ENCODE results near the gene SH2D3C. TPM values are rescaled to one million over a fixed set of nuclear protein-coding genes. Genes with fewer than 3 reads are reported as not detected.

SH2D3C gene
- total RNA-seq, 2 donors from 2014 or later: 5.3 to 13.1 TPM

DNA sequence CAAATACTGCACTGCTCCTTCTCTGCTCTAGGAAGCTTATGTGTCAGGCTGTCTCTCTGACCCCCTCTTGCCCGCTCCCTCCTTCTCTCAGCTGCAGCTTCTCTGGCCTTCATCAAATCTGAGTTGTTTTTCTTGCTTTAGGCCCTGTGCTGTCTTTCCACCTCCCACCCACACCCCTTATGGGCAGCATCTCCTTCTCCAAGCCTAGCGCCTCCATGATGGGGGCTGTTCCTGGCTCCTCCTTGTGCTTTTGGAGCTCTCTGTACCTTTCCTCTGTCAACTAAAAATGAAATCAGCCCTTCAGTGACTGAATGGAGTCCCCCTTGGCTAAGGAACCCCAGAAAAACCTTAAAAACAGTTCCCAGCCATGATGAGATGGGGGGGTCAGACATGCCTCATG is 78.3 kb downstream of the SH2D3C start:
- TF ChIP-seq, protein P1, sequence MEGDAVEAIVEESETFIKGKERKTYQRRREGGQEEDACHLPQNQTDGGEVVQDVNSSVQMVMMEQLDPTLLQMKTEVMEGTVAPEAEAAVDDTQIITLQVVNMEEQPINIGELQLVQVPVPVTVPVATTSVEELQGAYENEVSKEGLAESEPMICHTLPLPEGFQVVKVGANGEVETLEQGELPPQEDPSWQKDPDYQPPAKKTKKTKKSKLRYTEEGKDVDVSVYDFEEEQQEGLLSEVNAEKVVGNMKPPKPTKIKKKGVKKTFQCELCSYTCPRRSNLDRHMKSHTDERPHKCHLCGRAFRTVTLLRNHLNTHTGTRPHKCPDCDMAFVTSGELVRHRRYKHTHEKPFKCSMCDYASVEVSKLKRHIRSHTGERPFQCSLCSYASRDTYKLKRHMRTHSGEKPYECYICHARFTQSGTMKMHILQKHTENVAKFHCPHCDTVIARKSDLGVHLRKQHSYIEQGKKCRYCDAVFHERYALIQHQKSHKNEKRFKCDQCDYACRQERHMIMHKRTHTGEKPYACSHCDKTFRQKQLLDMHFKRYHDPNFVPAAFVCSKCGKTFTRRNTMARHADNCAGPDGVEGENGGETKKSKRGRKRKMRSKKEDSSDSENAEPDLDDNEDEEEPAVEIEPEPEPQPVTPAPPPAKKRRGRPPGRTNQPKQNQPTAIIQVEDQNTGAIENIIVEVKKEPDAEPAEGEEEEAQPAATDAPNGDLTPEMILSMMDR (IDR thresholded peaks at IDR 0.05): no peak
- no peak for ATAC-seq (ENCODE audit: insufficient number of reproducible peaks, low FRiP score, low read depth)
- Histone ChIP-seq H3K36me3 (no peaks in the 10 kb centered on the region), H3K9me3 (no peaks in the 10 kb centered on the region), H3K27ac (peak overlapping the region in 1 of 2 donors; percentile 93), H3K27me3 (replicated peaks; ENCODE audit: insufficient read depth) (no peaks in the 10 kb centered on the region), H3K4me3 (no peak overlapping the region), H3K4me1 (ENCODE audit: control insufficient read depth in 1 of 2, low read depth in 2 of 2) (peaks cover 4% of the 10 kb centered on the region in 2 donors)
- no peak for DNase-seq (ENCODE audit: low spot score)

DNA sequence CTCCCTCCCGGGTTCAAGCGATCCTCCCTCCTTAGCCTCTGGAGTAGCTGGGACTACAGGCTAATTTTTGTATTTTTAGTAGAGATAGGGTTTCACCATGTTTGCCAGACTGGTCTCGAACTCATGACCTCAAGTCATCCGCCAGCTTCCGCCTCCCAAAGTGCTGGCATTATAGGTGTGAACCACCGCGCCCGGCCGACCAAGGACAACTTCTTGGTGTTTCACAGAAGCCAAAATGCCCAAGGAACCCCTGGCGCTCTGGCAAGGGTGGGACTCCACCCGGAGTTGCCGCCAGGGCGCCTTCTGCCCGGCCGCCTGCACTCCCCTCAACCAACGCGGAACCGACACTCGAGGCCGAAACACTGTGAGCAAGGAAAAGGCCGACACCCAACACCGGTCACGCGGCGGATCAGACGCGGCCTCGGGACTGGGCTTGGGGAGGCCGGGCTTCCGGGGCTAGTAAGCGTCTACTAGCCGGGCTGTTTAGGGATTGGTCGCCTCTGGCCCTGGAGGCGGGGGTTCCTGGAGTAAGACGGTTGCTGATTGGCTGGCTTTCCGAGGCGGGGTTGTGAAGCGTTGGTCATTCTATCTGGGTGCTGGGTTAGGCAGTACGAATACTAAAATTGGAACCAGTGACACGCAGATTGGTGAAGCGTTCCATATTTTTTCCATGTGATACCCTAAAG is 79.3 kb downstream of the SH2D3C start:
- Histone ChIP-seq H3K4me3 (peak overlapping the region; percentile 71), H3K4me1 (ENCODE audit: control insufficient read depth in 1 of 2, low read depth in 2 of 2) (peaks cover 4% of the 10 kb centered on the region in 2 donors), H3K27me3 (replicated peaks; ENCODE audit: insufficient read depth) (no peaks in the 10 kb centered on the region), H3K36me3 (peaks cover 4% of the 10 kb centered on the region), H3K27ac (peak overlapping the region; percentile 77 to 93), H3K9me3 (no peaks in the 10 kb centered on the region)
- TF ChIP-seq, protein P1 (IDR thresholded peaks at IDR 0.05): peak; percentile 41
- ATAC-seq (ENCODE audit: insufficient number of reproducible peaks, low FRiP score, low read depth): peak; percentile 97
- DNase-seq (ENCODE audit: low spot score): peak; percentile 94

DNA sequence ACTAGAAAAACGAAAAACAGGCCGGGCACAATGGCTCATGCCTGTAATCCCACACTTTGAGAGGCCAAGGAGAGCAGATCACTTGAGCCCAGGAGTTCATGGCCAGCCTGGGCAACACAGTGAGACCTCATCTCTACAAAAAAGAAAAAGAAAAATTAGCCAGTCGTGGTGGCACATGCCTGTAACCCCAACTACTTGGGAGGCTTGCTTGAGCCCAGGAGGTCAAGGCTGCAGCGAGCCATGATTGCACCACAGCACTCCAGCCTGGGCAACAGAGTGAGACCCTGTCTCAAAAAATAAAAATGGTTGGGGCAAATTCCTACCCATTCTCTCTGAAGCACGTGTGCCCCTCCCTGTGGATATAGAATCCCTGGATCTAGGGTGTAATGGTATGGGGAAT is 80.1 kb downstream of the SH2D3C start:
- Histone ChIP-seq H3K4me3 (no peak overlapping the region), H3K4me1 (ENCODE audit: control insufficient read depth in 1 of 2, low read depth in 2 of 2) (peaks cover 4% of the 10 kb centered on the region in 2 donors), H3K27ac (peak overlapping the region in 1 of 2 donors; percentile 93)

DNA sequence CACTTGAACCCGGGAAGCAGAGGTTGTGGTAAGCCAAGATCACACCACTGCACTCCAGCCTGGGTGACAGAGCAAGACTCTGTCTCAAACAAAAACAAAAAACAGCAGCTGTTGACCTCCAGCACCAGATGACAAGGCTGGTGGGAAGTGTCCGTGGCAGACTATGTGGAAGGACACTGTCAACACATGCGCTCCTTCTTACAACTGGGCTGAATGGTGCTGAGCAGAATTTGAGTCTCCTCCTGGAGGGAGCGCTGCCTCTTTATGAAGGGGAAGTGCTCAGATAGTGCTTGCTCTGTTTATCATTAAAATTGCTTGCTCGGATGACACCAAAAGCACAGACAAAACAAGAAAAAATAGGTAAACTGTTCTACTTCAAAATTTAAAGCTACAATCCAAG is 80.9 kb downstream of the SH2D3C start:
- Histone ChIP-seq H3K4me3 (no peak overlapping the region), H3K4me1 (ENCODE audit: control insufficient read depth in 1 of 2, low read depth in 2 of 2) (peaks cover 4% of the 10 kb centered on the region in 2 donors), H3K36me3 (peaks cover 4% of the 10 kb centered on the region), H3K9me3 (no peaks in the 10 kb centered on the region), H3K27me3 (replicated peaks; ENCODE audit: insufficient read depth) (no peaks in the 10 kb centered on the region), H3K27ac (no peak overlapping the region)
- no peak for ATAC-seq (ENCODE audit: insufficient number of reproducible peaks, low FRiP score, low read depth)
- TF ChIP-seq, protein P1 (IDR thresholded peaks at IDR 0.05): no peak
- no peak for DNase-seq (ENCODE audit: low spot score)

More for the DNA sequence above, 80.1 kb downstream of the SH2D3C start:
- H3K36me3 ChIP-seq: peaks cover 4% of the 10 kb centered on the region
- TF ChIP-seq, protein P1 (IDR thresholded peaks at IDR 0.05): no peak
- ATAC-seq (ENCODE audit: insufficient number of reproducible peaks, low FRiP score, low read depth): no peak
- no peaks in the 10 kb centered on the region for H3K9me3 ChIP-seq
- no peak for DNase-seq (ENCODE audit: low spot score)
- H3K27me3 ChIP-seq (replicated peaks; ENCODE audit: insufficient read depth): no peaks in the 10 kb centered on the region

DNA sequence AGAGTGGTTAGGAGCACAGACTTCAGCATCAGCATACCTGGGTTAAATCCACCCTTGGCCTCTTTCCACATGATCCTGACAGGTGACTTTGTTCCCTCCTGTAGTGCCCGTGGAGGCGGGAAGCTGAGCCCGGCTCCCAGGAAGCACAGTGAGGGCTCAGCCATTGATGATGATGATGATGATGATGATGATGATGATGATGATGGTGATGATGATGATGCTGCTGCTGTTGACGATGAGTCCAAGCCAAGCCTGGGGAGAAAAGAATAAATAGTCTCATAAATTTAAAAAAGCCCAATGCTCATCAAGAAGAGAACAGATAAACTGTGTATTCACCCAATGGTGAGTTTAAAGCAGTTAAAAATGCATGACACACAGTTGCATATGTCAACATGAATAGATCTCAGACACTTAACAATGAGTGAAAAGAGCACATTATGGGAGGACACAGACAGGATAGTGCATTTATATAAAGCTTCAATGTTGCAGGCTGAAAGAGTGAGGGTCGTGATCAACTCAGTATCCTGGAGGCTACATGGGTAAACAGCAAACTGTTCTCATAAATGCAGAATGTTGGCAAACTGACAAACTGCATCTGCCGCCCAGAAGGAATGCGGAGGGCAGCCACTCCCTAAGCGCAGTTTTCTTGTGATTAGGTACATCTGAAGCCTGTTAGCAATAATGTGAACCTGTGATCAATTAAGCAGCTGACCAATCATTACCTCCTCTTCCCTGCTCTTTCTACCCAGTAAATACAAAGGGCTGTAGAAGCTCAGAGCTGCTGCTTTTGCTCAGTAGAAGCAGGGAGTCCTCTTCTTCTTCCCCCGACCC is 83.4 kb downstream of the SH2D3C start:
- H3K4me1 ChIP-seq (ENCODE audit: control insufficient read depth in 1 of 2, low read depth in 2 of 2): peaks cover 4% of the 10 kb centered on the region in 2 donors
- no peak overlapping the region for H3K27ac ChIP-seq
- TF ChIP-seq, protein P1 (IDR thresholded peaks at IDR 0.05): no peak
- no peak for ATAC-seq (ENCODE audit: insufficient number of reproducible peaks, low FRiP score, low read depth)
- no peaks in the 10 kb centered on the region for H3K27me3 ChIP-seq (replicated peaks; ENCODE audit: insufficient read depth)
- H3K4me3 ChIP-seq: no peak overlapping the region
- no peak for DNase-seq (ENCODE audit: low spot score)
- no peaks in the 10 kb centered on the region for H3K9me3 ChIP-seq
- peaks cover 8% of the 10 kb centered on the region for H3K36me3 ChIP-seq

Measured in thoracic aorta (tissue), 2 donors.